ENCODE data around the gene ALX4. TPM values are rescaled to one million over a fixed set of nuclear protein-coding genes. Genes with fewer than 3 reads are reported as not detected.

Gene ALX4
- total RNA-seq, 3 donors from 2014 or later (not counting 1 experiment from before 2014, with no cell fraction given): not detected

- no peak overlapping the region for H3K4me3 ChIP-seq (ENCODE audit: low read length)
- ATAC-seq: no peak
- H3K4me1 ChIP-seq (ENCODE audit: control insufficient read depth, insufficient read depth, low read length): no peaks in the 10 kb centered on the region
- H3K27ac Mint-ChIP-seq: no peak overlapping the region
- intact Hi-C loops (cut with micrococcal nuclease): no loop called here
- no peak overlapping the region for H3K4me3 Mint-ChIP-seq
- 84% methylated on average over 8 of the region's 8 CpGs for WGBS (ENCODE audit: insufficient coverage)
- H3K4me1 Mint-ChIP-seq: peaks cover 0 to 5% of the 10 kb centered on the region in 2 donors
- H3K36me3 Mint-ChIP-seq: no peaks in the 10 kb centered on the region
- H3K36me3 ChIP-seq (ENCODE audit: control insufficient read depth, insufficient read depth, low read length): no peaks in the 10 kb centered on the region
- no peak for DNase-seq
- no peak overlapping the region for H3K27ac ChIP-seq (ENCODE audit: low read length)
- peaks cover 0 to 3% of the 10 kb centered on the region in 2 donors for H3K27me3 Mint-ChIP-seq (ENCODE audit: low read depth in 2 of 2)
- no peaks in the 10 kb centered on the region for H3K27me3 ChIP-seq (ENCODE audit: control insufficient read depth, insufficient read depth, low read length)
- no peaks in the 10 kb centered on the region for H3K9me3 ChIP-seq (ENCODE audit: control insufficient read depth, insufficient read depth, low read length)
- H3K9me3 Mint-ChIP-seq: no peaks in the 10 kb centered on the region
- no peak for TF ChIP-seq CTCF (IDR thresholded peaks at IDR 0.05)
Measured at GRCh38 chr11:44267750-44268613, 42.0 kb downstream of the ALX4 start.

GRCh38 chr11:44267006-44267749, 42.8 kb downstream of the ALX4 start:
- Histone ChIP-seq H3K4me3 (ENCODE audit: low read length) (no peak overlapping the region), H3K4me1 (ENCODE audit: control insufficient read depth, insufficient read depth, low read length) (no peaks in the 10 kb centered on the region), H3K27ac (ENCODE audit: low read length) (no peak overlapping the region), H3K27me3 (ENCODE audit: control insufficient read depth, insufficient read depth, low read length) (no peaks in the 10 kb centered on the region), H3K9me3 (ENCODE audit: control insufficient read depth, insufficient read depth, low read length) (no peaks in the 10 kb centered on the region), H3K36me3 (ENCODE audit: control insufficient read depth, insufficient read depth, low read length) (no peaks in the 10 kb centered on the region)
- H3K36me3 Mint-ChIP-seq: no peaks in the 10 kb centered on the region
- no peak for TF ChIP-seq CTCF (IDR thresholded peaks at IDR 0.05)
- H3K9me3 Mint-ChIP-seq: no peaks in the 10 kb centered on the region
- no peak overlapping the region for H3K27ac Mint-ChIP-seq
- peaks cover 0 to 3% of the 10 kb centered on the region in 2 donors for H3K27me3 Mint-ChIP-seq (ENCODE audit: low read depth in 2 of 2)
- intact Hi-C loops (cut with micrococcal nuclease): no loop called here
- no peak overlapping the region for H3K4me3 Mint-ChIP-seq
- WGBS (ENCODE audit: insufficient coverage): 92% methylated on average over 24 of the region's 24 CpGs
- peaks cover 0 to 5% of the 10 kb centered on the region in 2 donors for H3K4me1 Mint-ChIP-seq
- ATAC-seq: no peak
- no peak for DNase-seq

- Histone ChIP-seq H3K9me3 (ENCODE audit: control insufficient read depth, insufficient read depth, low read length) (no peaks in the 10 kb centered on the region), H3K4me3 (ENCODE audit: low read length) (no peak overlapping the region), H3K27me3 (ENCODE audit: control insufficient read depth, insufficient read depth, low read length) (no peaks in the 10 kb centered on the region), H3K4me1 (ENCODE audit: control insufficient read depth, insufficient read depth, low read length) (no peaks in the 10 kb centered on the region), H3K36me3 (ENCODE audit: control insufficient read depth, insufficient read depth, low read length) (no peaks in the 10 kb centered on the region), H3K27ac (ENCODE audit: low read length) (no peak overlapping the region)
- H3K27me3 Mint-ChIP-seq (ENCODE audit: low read depth in 2 of 2): peaks cover 0 to 3% of the 10 kb centered on the region in 2 donors
- H3K36me3 Mint-ChIP-seq: no peaks in the 10 kb centered on the region
- WGBS (ENCODE audit: insufficient coverage): 74% methylated on average over 9 of the region's 9 CpGs
- H3K27ac Mint-ChIP-seq: no peak overlapping the region
- no peak overlapping the region for H3K4me3 Mint-ChIP-seq
- DNase-seq (no peak), ATAC-seq (no peak)
- intact Hi-C loops (cut with micrococcal nuclease): no loop called here
- H3K4me1 Mint-ChIP-seq: peaks cover 0 to 5% of the 10 kb centered on the region in 2 donors
- H3K9me3 Mint-ChIP-seq: no peaks in the 10 kb centered on the region
- no peak for TF ChIP-seq CTCF (IDR thresholded peaks at IDR 0.05)
Measured at GRCh38 chr11:44266056-44266780, 43.7 kb downstream of the ALX4 start.
